Right lung (tissue), 5 donors: ENCODE measurements around the gene ZNF239. TPM values are rescaled to one million over a fixed set of nuclear protein-coding genes. Genes with fewer than 3 reads are reported as not detected.
"Not testable (repeated sequence)": the region's sequence is repeated elsewhere in the genome, so short reads cannot be mapped to it uniquely, and the experiment has no call there.

ENCODE experiments used
- DNase-seq, 2 donors: peaks; one replicate each; pipeline ENCODE4 v3.0.0-alpha.2; 2013
- polyA plus RNA-seq, 5 donors: library from polyadenylated mRNA; unstranded; fragments of 120-200 nt; gene quantifications; one replicate each; pipeline versions ENCODE4 v1.2.1 to v1.2.3, GENCODE V29; 2013; ENCODE audit warnings: inconsistent platforms in 1 of 5, low replicate concordance in 1 of 5; ENCODE audit not compliant: insufficient read length in 5 of 5, insufficient read depth in 1 of 5

ZNF239 gene
- polyA plus RNA-seq, 5 donors = 8.5 to 12.6 (median 9.9) TPM

- DNase-seq = no peak
These were observed 10.6 kb upstream of the ZNF239 start for GRCh38 chr10:43585046-43585445.

GRCh38 chr10:43584051-43584450 lies 9.6 kb upstream of the ZNF239 start:
- no peak for DNase-seq

GRCh38 chr10:43576580-43576979 lies 2.2 kb upstream of the ZNF239 start:
- no peak for DNase-seq

- no peak for DNase-seq
These were observed 1.6 kb upstream of the ZNF239 start for GRCh38 chr10:43576062-43576461.

GRCh38 chr10:43574906-43575305 lies 490 bp upstream of the ZNF239 start:
- DNase-seq = no peak

GRCh38 chr10:43573250-43574000 lies 991 bp downstream of the ZNF239 start:
- DNase-seq = no peak

- DNase-seq = no peak
These were observed 3.4 kb downstream of the ZNF239 start for GRCh38 chr10:43570971-43571370.

GRCh38 chr10:43569681-43570080 lies 4.7 kb downstream of the ZNF239 start:
- no peak for DNase-seq

- no peak for DNase-seq
These were observed 17.2 kb downstream of the ZNF239 start for GRCh38 chr10:43557214-43557613.

GRCh38 chr10:43543746-43544145 lies 30.7 kb downstream of the ZNF239 start:
- DNase-seq = not testable (repeated sequence)

- no peak for DNase-seq
These were observed 49.8 kb downstream of the ZNF239 start for GRCh38 chr10:43524434-43525247.

Other genes with a start within 250 kb of the ZNF239 start
- under 1 TPM in 1 of 5 donors, not detected in 4; 0.22 TPM for gene FXYD4, start 203.0 kb downstream of the ZNF239 start, polyA plus RNA-seq
- gene HNRNPF, start 165.4 kb downstream of the ZNF239 start, polyA plus RNA-seq = 100 to 1,000 TPM; 171 to 190 (median 179) TPM
- gene ZNF487, start 137.5 kb downstream of the ZNF239 start, polyA plus RNA-seq = 10 to 100 TPM in 1 of 5 donors, 1 to 10 TPM in 4; 7.4 to 10.3 (median 9.1) TPM
- gene ZNF485, start 31.8 kb upstream of the ZNF239 start, polyA plus RNA-seq = 1 to 10 TPM; 3.8 to 5.9 (median 5.9) TPM
- 10 to 100 TPM; 49.8 to 62.9 (median 54.6) TPM for gene ZNF32, start 74.3 kb upstream of the ZNF239 start, polyA plus RNA-seq